ENCODE results near the gene GPR156.

Gene GPR156

GRCh38 chr3:120193554-120193953, 91.5 kb downstream of the GPR156 start:
- DNase-seq (ENCODE audit: low read depth) = no peak

- no peak for DNase-seq (ENCODE audit: low read depth)
Observed at GRCh38 chr3:120192579-120192978, 92.4 kb downstream of the GPR156 start.

- DNase-seq (ENCODE audit: low read depth) = no peak
Observed at GRCh38 chr3:120192159-120192558, 92.9 kb downstream of the GPR156 start.

- DNase-seq (ENCODE audit: low read depth) = no peak
Observed at GRCh38 chr3:120182613-120183511, 102.2 kb downstream of the GPR156 start.

- no peak for DNase-seq (ENCODE audit: low read depth)
Observed at GRCh38 chr3:120181632-120182031, 103.4 kb downstream of the GPR156 start.

GRCh38 chr3:120180731-120181412, 104.2 kb downstream of the GPR156 start:
- no peak for DNase-seq (ENCODE audit: low read depth)

DNA sequence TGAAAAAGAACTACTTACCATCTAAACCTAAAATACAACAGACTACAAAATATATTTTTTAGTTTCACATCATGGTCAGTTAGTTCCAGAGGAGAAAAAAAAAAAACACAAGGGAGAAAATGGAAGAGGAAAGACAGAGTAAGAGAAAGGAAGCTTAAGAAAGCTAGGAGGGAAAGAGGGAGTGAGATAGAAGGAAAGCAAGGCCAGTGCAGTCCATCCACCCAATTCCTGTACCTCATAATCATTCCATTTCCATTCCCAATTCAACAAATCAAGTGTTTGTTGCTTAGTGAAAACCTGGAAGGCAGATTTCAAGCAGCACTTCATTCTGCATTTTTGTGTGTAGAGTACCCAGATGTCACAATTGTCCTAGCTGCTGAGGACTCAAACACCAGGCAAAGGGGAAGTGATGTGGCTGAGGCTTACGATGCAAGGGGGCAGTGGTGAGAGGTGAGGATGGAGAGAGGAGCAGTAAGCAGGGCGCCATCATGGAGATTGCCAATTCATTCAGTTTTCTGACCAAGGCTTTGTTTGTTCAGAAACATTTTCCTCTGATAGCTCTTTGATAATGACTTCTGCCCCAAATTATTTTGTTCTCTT, 107.2 kb downstream of the GPR156 start:
- peak; percentile 2 for DNase-seq (ENCODE audit: low read depth)

DNA sequence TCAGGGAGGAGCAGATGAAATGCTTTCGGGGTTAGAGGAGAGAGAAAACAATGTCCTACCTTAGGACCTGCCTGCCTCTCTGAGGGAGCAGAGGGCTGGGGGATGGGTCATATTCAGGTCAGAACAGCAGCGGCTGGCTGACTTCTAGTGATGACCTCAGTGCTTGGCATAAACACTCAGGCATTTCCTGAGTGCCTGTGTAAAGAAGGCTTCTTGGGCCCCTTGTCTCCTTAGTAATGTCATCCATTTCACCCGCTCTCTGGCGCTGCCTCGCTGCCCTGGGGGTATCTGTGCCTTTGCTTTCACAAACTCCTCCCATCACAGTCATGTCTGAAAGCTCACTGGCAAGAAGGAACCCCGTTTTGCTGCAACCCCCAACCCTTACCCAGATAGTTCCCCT, 107.9 kb downstream of the GPR156 start:
- DNase-seq (ENCODE audit: low read depth) = no peak

- no peak for DNase-seq (ENCODE audit: low read depth)
Observed at GRCh38 chr3:120174811-120175539, 110.0 kb downstream of the GPR156 start.

GRCh38 chr3:120173056-120173675, 111.9 kb downstream of the GPR156 start:
- DNase-seq (ENCODE audit: low read depth) = no peak

DNA sequence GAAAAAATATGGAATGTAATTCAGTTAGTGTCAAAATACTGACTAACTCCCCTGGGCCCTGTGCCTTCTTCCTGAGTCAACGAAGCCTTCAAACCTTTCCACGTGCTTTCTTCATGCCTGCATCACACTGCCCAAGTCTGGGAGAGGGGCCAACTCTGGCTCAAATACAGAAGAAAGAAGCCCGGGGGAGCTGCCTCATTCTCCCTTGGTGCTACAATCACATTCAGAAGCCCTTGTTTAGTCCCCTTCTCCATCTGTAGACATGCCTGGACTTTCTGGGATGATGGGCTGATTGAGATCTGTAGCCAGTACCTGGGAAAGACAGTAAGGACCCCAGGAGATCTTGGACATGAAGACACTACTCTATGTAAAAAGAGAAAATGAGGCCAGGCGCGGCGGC, 113.0 kb downstream of the GPR156 start:
- DNase-seq (ENCODE audit: low read depth) = no peak

DNA sequence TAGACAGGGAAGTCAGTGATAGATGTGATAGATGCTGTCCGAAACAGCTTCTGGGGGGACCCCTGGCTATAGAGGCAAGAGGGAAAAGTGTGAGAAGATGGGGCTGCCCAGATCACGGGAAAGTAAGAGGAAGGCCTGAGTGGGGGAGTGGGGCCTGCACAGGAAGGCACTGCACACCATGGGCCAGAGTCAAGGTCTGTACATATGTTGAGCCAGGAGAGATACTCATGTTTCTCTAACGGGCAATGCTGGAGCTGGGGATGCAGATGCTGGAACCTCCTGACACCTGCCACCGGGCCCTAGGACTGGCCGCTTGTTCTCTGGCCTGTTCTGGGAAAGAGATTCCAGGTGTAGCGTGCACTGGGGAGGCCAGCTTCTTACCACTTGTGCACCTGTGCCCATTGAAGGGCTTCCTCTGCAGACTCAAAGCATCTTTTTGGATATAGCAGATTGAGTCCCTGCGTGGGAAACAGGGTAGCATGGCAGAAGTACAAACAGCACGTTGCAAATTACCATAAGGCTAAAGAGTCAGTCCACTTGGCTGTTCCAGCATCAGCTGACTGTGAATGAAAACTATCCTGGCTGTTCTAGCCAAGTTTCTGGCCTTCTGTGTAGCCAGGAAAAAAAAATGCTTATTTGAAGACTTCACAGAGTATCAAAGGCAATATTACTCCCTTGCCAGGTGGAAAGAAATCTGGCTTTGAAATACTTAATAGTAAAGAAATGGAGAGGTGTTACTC, 113.7 kb downstream of the GPR156 start:
- no peak for DNase-seq (ENCODE audit: low read depth)

DNA sequence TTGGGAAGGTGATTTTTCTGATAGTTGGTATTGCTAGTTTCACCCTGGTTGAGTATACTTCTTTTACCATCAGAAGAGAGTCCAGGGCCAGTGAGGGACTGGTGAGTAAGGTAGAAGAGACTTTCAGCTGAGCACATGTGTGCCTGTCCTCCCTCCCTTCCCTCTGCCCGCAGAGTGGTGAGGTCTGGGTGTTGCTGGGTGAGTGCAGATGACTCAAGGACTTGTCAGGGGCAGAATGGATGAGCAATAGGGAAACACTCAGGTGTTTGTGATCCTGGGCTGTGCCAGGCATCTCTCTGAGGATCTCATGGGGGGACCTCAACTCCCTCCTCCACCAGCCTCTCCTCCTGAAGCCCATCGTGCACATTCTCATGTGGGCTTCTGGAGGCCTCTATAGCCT, 114.8 kb downstream of the GPR156 start:
- no peak for DNase-seq (ENCODE audit: low read depth)

DNA sequence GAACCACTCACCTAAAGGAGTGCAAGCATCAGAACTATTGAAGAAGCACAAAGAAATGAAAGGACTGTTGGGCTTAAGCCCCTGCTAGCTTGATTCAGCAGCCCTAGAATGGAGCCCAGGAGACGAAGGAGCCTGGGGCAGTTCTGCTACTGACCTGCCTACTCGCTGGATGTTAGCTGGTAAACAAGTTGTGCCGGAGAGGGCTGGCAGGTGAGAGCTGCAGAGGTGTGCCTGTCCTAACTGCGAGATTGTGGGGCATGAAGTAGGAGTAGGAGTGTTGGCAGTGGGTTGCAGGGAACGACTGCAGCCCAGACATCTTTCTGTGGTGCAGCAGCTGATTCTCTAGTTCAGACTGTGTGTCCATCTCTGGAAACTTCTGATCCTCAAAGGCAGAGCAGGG, 115.6 kb downstream of the GPR156 start:
- no peak for DNase-seq (ENCODE audit: low read depth)

DNA sequence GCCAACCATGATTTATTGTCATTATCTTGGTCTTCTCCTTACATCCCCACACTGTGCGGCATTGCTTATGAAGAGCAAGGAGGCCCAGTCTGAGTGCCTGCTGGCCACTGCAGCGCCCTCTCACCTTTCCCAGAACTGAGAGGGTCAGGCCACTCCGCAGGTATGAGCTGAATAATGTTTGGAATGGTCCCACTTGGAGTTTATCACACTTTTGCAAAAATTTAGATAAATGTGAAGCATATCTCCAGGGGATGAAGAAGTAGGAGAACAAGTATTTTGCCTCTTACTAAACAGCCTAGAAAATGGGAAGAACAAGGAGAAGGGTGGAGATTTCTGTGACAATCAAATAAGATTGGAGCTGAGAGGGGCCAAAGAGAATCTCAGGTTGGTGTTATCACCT, 116.4 kb downstream of the GPR156 start:
- DNase-seq (ENCODE audit: low read depth) = no peak

GRCh38 chr3:120168038-120168437, 117.0 kb downstream of the GPR156 start:
- DNase-seq (ENCODE audit: low read depth) = no peak

DNA sequence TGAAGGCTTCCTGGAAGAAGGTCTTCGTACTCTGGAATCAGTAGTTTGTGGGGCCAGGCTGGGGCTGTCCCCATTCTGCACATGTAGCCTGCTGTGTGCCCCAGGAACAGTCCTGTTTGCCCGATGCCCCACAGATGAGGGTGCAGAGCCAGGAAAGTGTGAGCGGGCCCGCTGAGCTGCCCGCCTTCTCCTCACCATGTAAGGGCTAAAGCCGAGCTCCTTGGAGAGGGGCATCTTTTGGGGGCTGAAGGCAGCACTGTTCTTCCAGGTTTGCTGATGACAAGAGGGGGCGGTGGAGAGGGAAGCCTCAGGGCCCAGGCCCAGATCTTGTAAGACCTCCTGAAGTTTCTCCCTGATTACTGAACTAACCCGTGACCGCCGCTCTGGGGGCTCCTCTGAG, 117.5 kb downstream of the GPR156 start:
- DNase-seq (ENCODE audit: low read depth) = no peak

DNA sequence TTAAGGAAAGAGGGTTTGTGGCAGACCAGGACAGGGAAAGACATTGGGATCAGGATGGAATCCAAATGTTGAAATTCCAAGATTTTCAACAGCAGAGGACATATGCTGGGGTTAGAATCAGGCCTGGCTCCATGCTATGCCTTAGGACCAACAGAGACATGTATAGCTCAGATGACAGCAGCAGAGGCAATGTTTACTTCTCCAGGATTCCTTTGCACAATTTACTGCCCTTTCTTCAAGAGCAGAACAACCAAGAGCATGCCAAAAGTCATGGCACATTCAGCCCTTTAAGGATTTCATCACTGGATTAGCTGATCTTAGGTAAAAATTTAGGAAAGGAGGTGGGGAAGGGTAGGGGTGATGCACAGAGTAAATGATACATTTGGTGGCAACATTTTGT, 121.2 kb downstream of the GPR156 start:
- no peak for DNase-seq (ENCODE audit: low read depth)

DNA sequence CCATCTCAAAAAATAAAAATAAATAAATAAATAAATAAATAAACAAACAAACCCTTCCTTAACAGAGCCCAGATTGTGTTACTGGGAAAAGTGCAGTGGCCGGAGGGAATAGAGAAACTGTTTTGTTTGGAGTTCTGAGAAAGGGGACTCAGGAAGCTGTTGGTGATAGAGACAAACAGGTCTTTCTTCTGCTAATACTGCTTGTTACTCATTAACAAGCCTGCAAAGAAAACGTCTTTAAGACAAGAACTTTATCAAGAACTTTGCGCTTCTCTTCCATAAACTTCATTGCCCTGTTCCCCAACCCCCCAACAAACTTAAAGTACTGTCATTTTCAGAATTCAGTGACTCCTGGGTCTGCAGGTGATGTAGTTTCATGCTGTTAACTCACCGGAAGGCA, 122.0 kb downstream of the GPR156 start:
- no peak for DNase-seq (ENCODE audit: low read depth)

GRCh38 chr3:120162400-120162799, 122.6 kb downstream of the GPR156 start:
- DNase-seq (ENCODE audit: low read depth) = no peak

GRCh38 chr3:120161902-120162301, 123.1 kb downstream of the GPR156 start:
- DNase-seq (ENCODE audit: low read depth) = no peak
